D341Med (cell line): ENCODE measurements around the gene CEP126.
A peak's percentile ranks its signal among the peaks of the same experiment; 100 is the strongest.
"Not testable (repeated sequence)": the region's sequence is repeated elsewhere in the genome, so short reads cannot be mapped to it uniquely, and the experiment has no call there.

Experiments
- DNase-seq: peaks from one replicate; pipeline ENCODE4 v3.0.0; 2012; ENCODE audit warnings: low spot score

The CEP126 gene

GRCh38 chr11:101929294-101929915 is 14.6 kb downstream of the CEP126 start:
- DNase-seq, result no peak

DNA sequence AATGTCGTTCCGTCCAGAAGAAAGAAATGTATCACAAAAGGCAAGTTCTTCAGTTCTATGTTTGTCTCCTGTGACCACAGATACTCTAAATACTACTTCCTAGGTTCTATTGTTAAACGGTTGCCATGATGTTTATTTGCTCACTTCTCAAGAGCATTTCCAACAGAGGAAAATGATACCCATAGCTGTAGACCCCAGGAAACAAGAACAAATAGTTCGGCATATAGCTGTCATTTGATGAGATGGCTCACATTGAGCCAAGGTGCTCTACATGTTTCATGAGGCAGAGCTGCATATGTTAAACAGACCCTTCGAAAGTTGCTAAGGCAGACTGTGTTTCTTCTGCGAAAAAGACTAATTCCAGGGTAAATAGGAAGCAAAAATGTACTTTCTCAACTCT is 16.9 kb downstream of the CEP126 start:
- no peak for DNase-seq

- DNase-seq, result no peak
These were observed 26.2 kb downstream of the CEP126 start for GRCh38 chr11:101940901-101941520.

DNA sequence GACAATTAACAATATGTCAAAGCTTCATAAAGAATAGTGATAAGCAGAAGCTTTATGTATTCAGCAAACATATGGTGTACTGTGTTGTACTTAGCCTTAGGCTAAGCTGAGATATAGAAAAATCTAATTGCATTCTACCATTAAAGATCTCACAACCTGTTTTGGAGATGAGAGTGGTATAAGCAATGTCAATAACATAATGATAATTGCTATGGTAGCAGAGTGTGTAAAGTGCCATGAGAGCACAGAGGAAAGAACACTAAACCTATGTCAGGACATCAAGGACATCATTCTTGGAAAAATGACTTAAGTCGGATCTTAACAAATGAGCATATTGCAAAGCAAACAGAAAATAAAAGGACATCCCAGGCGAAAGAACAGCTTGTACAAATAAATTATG is 30.1 kb downstream of the CEP126 start:
- DNase-seq, result no peak

DNA sequence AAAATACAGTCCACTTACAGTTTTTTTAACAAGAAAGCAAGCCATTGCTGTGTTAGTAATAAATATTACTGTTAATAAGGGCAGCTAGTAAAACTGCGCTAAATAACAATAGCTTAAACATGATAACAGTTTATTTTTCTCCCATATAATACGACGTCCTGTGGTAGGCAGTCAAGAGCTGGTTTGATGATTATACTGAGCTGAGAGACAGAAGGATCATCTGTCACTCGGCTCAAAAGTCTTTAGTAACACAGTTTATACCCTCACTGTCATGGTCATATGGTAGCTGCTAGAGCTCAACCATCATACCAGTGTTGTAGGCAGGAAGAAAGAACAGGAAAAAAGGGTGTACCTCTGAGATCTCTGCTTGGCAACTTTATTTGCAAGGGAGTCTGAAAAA is 30.6 kb downstream of the CEP126 start:
- DNase-seq, result no peak

- no peak for DNase-seq
These were observed 34.9 kb downstream of the CEP126 start for GRCh38 chr11:101949680-101950220.

GRCh38 chr11:101955278-101955677 is 40.5 kb downstream of the CEP126 start:
- no peak for DNase-seq

DNA sequence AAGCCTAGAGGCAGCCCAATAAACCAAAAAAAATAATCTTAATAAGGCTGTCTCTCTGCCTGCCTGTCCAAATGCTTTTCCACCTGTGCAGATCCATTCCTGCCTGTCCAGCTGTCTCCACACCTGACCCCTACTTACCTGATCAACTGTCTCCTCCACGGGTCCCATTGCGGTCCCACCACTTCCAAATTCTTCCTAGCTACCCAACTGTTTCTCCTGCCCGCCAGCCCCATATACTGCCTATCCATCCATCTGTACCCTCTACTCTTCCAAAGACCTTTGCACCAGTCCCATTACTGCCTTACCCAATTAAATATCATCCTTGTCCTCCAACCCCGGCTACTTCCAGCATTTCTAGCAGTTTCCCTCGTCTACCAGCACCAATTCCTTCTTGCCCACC is 40.9 kb downstream of the CEP126 start:
- DNase-seq, result peak; percentile 4

- no peak for DNase-seq
These were observed 45.4 kb downstream of the CEP126 start for GRCh38 chr11:101960231-101960630.

- DNase-seq, result not testable (repeated sequence)
These were observed 49.4 kb downstream of the CEP126 start for GRCh38 chr11:101964200-101964599.

DNA sequence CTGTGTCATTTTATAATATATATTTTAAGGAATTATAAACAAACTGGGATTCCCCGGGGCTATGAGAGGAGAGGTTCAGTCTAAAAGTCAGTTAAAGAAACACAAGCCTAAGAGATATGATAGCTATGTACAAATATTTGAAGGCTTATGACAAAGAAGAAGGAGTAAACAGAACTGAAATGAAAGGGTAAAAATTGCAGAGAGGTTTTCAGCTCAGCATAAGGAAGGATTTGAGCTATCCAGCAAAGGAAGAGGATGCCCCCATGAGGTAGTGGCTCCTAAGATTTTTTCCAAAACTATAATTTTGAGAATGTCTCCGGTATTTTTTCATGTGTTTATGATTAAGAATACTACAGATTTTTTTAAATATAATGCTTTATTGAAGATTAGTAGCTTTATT is 59.4 kb downstream of the CEP126 start:
- DNase-seq, result no peak

GRCh38 chr11:101974771-101975170 is 60.0 kb downstream of the CEP126 start:
- no peak for DNase-seq

GRCh38 chr11:101975734-101976133 is 60.9 kb downstream of the CEP126 start:
- DNase-seq, result no peak

GRCh38 chr11:101987370-101987769 is 72.6 kb downstream of the CEP126 start:
- DNase-seq, result no peak

- DNase-seq, result no peak
These were observed 78.4 kb downstream of the CEP126 start for GRCh38 chr11:101993172-101993571.

- not testable (repeated sequence) for DNase-seq
These were observed 79.3 kb downstream of the CEP126 start for GRCh38 chr11:101994052-101994469.

DNA sequence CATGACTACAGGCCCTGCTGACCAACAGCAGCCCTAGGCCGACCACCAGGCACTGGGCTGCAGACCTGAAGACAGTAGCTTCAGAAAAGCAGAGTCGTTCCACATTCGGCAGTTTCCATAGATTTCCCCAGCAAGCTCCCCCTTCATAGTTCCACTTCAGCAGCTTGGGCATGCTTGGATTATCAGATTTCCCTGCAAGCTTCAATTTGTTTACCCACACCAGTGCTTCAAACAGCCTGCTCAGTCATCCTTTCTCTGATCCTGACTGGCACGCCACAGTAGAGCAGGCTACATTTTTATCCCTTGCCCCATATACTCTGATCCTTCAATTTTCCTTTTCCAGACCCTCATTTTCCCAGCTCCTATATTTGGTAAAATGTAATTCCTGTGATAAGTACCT is 81.3 kb downstream of the CEP126 start:
- no peak for DNase-seq

DNA sequence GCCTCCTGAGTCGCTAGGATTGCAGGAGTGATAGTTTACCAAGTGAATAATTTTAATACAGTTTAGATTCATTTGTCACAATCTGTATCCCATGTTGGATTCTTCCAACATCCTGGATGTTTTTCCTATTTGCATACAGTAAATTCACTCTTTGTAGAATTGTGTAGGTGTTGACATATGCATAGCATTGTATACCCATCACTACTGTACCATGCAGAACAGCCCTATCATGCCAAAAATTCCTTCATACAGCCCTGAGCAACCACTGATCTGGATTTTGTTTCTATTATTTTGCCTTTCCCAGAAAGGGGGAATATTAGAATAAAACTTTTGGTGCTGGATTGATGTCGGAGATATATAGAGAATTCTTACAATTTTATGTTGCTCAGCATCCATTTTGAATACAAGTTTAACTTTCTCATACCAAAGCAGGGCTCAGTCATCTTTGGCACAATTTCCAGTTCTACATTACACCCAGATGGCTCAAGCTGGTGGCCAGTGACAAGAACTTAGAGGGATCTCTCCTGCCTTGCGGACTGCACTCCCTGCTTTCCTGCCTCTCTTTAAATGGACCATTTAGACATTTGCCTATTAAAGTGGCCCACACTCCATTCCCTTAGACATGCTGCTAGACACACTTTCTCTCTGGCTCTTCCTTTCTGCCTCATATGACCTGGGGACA is 87.0 kb downstream of the CEP126 start:
- no peak for DNase-seq

GRCh38 chr11:102004220-102004619 is 89.4 kb downstream of the CEP126 start:
- DNase-seq, result no peak

GRCh38 chr11:102005306-102005705 is 90.5 kb downstream of the CEP126 start:
- no peak for DNase-seq

- DNase-seq, result no peak
These were observed 92.2 kb downstream of the CEP126 start for GRCh38 chr11:102006835-102007566.
